Measurements from ENCODE around the gene APLP1.

The APLP1 gene

DNA sequence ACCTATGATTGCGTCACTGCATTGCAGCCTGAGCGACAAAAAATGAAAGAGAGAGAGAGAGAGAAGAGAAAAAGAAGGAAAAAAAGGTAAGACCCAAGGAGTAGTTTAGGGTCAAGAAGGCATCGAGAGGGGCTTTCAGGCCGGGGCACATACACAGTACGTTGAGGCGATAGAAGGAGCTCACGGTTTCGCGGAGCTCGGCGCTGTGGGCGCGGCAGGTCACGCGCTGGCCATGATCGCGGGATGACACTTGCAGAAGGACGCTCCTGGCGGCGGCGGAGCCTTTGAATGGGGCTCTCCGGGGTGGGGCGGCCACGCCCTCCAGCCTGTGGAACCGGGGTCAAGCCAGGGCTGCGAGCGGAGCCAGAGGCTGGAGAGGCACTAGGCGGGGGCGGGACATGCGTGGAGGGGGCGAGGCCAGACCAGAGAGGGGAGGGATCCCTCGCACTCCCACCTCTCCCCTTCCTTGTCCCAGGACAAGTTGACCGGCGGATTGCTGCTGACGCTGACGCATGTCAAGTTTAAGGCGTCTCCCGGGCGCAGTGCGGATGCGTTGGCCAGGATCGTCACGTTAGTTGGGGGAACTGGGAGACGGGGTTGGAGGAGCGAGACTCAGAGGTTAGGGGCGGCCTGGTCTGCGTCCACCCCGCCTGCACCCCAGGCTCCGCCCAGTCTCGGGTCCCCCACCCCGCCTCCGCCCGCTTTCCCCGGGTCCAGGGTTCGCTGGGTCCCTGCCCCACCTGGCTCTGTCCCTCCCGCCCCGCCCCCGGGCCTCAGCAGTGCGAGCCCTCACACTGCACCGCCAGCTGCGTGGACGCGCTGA lies 22.9 kb upstream of the APLP1 start:
- no peaks in the 10 kb centered on the region for H3K36me3 ChIP-seq (ENCODE audit: insufficient read depth, low read length)
- no peak overlapping the region for H3K4me3 ChIP-seq (ENCODE audit: low read length)
- no peak overlapping the region for H2AFZ ChIP-seq (ENCODE audit: low read depth, low read length)
- H3K9me3 ChIP-seq (ENCODE audit: low read length), result peaks cover 5% of the 10 kb centered on the region
- peaks cover 8% of the 10 kb centered on the region for H3K4me1 ChIP-seq (ENCODE audit: insufficient read depth, low read length)
- peaks cover 71% of the 10 kb centered on the region for H3K27me3 ChIP-seq (ENCODE audit: insufficient read depth, low read length)

DNA sequence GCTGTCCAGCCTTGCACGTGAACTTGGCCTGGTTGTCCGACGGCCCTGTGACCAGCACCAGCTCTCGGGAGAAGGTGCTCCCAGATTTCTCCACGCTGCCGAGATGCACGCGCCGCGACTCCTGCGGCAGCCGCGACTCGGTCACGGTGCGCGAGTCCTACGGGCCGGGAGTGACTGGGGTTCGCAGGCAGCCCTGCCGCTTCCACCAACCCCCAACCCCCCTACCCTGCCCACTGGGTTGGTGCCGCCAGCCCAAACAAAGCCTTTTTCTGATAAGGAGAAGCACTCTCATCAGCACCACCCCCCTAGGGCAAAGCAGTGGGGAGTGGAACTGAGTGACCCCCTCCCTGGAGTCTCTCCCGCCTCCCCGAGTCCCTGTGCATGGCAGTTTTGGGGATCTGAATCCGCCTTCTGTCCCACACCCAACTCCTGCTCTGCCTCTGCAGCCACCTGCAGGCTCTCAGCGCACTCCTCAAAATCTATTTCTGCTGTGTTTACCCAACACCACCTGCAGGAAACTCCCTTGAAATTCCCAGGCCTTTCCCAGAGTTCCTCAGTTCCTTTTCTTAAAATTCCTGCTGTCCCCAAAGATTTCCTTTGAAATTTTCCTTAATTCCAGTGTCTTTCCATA lies 22.2 kb upstream of the APLP1 start:
- no peak overlapping the region for H2AFZ ChIP-seq (ENCODE audit: low read depth, low read length)
- H3K9me3 ChIP-seq (ENCODE audit: low read length), result peaks cover 5% of the 10 kb centered on the region
- no peak overlapping the region for H3K4me3 ChIP-seq (ENCODE audit: low read length)
- no peaks in the 10 kb centered on the region for H3K36me3 ChIP-seq (ENCODE audit: insufficient read depth, low read length)
- peaks cover 76% of the 10 kb centered on the region for H3K27me3 ChIP-seq (ENCODE audit: insufficient read depth, low read length)
- H3K4me1 ChIP-seq (ENCODE audit: insufficient read depth, low read length), result peaks cover 8% of the 10 kb centered on the region

DNA sequence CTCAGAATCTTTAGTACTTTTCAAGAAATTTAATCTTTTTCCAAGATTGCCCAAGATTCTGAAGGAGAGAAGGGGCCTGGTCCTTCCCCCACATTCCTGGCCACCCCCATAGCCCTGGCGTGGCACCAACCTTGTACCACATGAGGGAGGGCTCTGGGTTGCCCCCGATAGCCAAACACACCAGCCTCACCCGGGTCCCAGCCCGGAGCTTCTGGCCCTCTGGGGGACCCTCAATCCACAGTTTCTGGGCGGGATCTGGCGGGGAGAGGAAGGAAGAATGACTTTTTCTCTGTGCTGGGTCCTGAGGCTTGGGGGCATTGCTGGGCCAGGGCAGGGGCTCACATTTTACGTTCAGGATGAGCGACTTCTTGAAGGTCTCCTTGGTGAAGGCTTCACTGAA lies 20.5 kb upstream of the APLP1 start:
- H3K4me1 ChIP-seq (ENCODE audit: insufficient read depth, low read length), result peaks cover 13% of the 10 kb centered on the region
- peaks cover 5% of the 10 kb centered on the region for H3K9me3 ChIP-seq (ENCODE audit: low read length)
- peaks cover 66% of the 10 kb centered on the region for H3K27me3 ChIP-seq (ENCODE audit: insufficient read depth, low read length)
- H3K4me3 ChIP-seq (ENCODE audit: low read length), result no peak overlapping the region
- H3K36me3 ChIP-seq (ENCODE audit: insufficient read depth, low read length), result no peaks in the 10 kb centered on the region
- no peak overlapping the region for H2AFZ ChIP-seq (ENCODE audit: low read depth, low read length)

DNA sequence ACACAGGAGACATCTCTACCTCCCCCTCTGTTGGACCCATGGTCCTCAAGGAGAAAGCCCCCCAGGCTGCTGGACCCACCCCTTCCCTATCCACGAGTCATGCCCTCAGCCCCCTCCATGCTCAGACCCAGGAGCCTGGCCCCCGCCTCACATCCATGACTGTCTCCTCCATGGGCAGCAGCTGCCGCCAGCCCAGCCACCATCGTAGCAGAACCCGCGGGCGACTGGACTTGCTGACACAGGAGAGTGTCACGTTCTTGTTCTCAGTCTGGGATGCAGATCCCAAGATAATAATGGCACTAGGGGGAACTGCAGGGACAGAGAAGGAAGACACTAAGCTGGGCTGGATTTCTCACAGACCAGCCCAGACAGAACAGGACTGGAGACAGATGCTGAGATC lies 19.9 kb upstream of the APLP1 start:
- H3K27me3 ChIP-seq (ENCODE audit: insufficient read depth, low read length), result peaks cover 60% of the 10 kb centered on the region
- H2AFZ ChIP-seq (ENCODE audit: low read depth, low read length), result no peak overlapping the region
- H3K4me1 ChIP-seq (ENCODE audit: insufficient read depth, low read length), result peaks cover 13% of the 10 kb centered on the region
- no peak overlapping the region for H3K4me3 ChIP-seq (ENCODE audit: low read length)
- no peaks in the 10 kb centered on the region for H3K36me3 ChIP-seq (ENCODE audit: insufficient read depth, low read length)
- H3K9me3 ChIP-seq (ENCODE audit: low read length), result peaks cover 3% of the 10 kb centered on the region

DNA sequence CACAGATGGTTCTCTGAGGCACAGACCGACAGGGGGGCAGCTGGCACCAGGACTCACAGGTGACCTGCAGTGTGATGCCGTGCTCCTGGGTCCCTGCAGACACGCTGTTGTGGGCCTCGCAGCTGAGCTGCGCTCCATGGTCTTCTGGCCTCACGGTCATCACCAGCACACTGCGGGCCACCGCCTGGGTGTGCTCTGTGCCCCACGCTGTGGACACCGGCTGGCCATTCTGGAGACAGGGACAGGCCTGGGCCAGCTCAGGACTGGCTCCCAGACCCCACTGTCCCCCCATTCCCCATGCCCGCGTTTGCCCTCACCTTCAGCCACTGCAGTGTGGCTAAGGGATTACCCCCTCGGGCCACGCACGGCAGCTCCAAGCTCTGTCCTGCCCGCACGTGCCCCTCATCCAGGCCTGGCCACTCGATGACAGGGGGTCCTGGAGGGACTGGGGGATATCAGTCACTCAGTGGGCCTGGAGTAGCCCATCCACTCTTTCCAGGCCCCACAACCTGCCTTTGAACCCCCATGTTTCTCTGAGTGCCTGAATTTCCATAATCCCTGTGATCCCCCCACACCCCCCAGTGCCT lies 19.4 kb upstream of the APLP1 start:
- H3K27me3 ChIP-seq (ENCODE audit: insufficient read depth, low read length), result peaks cover 55% of the 10 kb centered on the region
- no peaks in the 10 kb centered on the region for H3K36me3 ChIP-seq (ENCODE audit: insufficient read depth, low read length)
- no peak overlapping the region for H3K4me3 ChIP-seq (ENCODE audit: low read length)
- no peaks in the 10 kb centered on the region for H3K9me3 ChIP-seq (ENCODE audit: low read length)
- no peak overlapping the region for H2AFZ ChIP-seq (ENCODE audit: low read depth, low read length)
- H3K4me1 ChIP-seq (ENCODE audit: insufficient read depth, low read length), result peaks cover 13% of the 10 kb centered on the region

DNA sequence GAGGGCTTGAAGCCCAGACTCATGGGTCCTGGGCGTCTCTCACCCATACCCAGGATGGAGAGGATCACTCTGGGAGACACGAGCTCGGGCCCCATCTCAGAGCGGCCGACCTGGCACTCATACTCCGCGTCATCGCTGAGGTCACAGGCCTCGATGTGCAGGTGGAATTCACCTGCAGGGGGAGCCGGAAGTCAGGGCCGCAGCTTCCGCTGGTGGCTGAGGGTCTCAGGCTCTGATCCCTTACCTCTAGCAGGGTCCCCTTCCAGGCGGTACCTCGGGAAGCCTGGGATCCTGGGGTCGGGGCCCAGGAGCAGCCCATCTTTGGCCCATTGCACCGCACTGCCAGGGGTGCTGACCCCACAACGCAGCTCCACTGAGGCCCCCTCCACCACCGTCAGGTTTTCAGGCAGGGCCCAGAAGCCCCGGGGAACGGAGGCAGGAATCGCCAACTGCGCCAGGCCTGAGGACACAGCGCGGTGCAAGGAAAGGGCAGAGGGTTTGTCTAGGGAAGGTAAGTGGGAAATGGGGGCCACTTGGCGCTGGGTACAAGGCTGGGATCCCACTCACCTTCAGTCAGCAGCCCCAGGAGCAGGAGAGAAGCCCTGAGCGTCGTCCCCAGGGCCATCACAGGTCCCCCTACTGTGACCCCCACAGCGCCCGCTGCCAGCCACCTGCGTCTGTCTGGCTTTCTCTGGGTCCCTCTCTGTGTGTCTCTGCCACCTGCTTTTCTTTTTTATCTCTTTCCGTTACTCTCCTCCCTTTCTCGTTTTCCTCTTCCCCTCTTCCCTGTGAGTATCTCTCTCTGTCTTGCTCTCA lies 17.0 kb upstream of the APLP1 start:
- Histone ChIP-seq H3K4me3 (ENCODE audit: low read length) (no peak overlapping the region), H3K27me3 (ENCODE audit: insufficient read depth, low read length) (peaks cover 31% of the 10 kb centered on the region), H3K4me1 (ENCODE audit: insufficient read depth, low read length) (peaks cover 20% of the 10 kb centered on the region), H3K36me3 (ENCODE audit: insufficient read depth, low read length) (no peaks in the 10 kb centered on the region), H3K9me3 (ENCODE audit: low read length) (no peaks in the 10 kb centered on the region), H2AFZ (ENCODE audit: low read depth, low read length) (no peak overlapping the region)

DNA sequence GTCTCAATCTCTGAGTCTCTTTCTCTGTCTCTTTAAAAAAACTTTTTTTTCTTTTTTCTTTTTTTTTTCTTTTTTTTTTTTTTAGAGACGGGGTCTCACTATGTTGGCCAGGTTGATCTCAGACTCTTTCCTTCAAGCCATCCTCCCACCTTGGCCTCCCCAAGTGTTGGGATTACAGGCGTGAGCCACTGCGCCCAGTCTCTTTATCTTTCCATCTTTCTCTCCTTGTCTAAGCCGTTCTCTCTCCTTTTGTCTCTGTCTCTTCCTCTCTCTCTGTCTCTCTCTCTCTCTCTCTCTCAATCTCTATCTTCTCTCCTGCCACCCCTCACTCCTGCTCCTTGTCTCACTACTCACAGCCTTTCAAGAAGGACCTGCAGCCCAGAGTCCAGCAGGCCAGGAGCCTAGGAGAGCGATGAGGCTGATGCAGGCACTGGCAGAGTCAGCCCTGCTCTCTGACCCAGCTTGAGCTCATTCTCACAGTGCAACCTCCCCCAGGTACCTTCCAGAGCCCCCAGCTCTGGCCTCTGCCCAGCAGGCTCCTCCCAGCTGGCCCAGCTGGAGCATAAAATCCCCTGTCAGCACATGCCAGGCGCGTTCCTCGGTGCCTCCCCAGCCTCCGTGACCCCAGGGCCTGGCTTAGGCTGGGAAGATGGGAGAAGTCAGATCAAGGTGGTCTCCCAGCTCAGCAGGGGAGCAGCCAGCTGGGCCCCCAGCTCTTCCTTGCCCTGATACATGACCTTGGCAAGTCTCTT lies 16.2 kb upstream of the APLP1 start, which contains the start of gene NPHS1:
NPHS1 (minus strand) TSS at position 476 of the 752 bp plus-strand sequence. CDS start 667 bp downstream, outside the sequence.
- no peaks in the 10 kb centered on the region for H3K9me3 ChIP-seq (ENCODE audit: low read length)
- H3K4me1 ChIP-seq (ENCODE audit: insufficient read depth, low read length), result peaks cover 25% of the 10 kb centered on the region
- H2AFZ ChIP-seq (ENCODE audit: low read depth, low read length), result no peak within 1 kb of the TSS
- no peak within 1 kb of the TSS for H3K4me3 ChIP-seq (ENCODE audit: low read length)
- no peaks in the 10 kb centered on the region for H3K36me3 ChIP-seq (ENCODE audit: insufficient read depth, low read length)
- H3K27me3 ChIP-seq (ENCODE audit: insufficient read depth, low read length), result peaks cover 26% of the 10 kb centered on the region

DNA sequence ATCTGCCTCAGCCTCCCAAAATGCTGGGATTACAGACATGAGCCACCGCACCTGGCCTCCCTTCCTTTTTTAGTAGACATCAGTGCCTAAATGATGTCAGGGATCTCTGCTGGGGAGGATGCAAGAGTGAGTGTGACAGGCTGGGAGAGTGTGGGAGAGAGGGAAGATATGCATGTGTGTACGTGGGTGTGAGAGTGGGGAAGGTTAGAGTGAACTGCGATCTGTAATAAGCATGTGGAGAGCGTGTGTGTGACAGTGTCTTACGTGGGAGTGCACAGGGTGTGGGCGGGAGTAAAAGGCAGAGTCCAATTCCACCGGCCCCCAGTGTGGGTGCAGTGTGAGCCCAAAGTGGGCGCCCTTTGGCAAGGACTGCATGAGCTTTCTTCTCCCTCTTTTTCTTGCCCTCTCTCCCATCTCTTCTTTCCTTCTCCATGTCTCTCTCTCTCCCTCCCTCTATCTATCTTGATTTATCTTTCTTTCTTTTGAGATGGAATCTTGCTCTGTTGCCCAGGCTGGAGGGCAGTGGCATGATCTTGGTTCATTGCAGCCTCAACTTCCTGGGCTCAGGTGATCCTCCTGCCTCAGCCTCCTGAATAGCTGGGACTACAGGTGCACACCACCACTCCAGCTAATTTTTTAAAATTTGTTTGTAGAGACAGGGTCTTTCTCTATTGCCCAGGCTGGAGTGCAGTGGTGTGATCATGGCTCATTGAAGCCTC lies 15.2 kb upstream of the APLP1 start:
- Histone ChIP-seq H3K36me3 (ENCODE audit: insufficient read depth, low read length) (no peaks in the 10 kb centered on the region), H2AFZ (ENCODE audit: low read depth, low read length) (no peak overlapping the region), H3K9me3 (ENCODE audit: low read length) (no peaks in the 10 kb centered on the region), H3K27me3 (ENCODE audit: insufficient read depth, low read length) (peaks cover 23% of the 10 kb centered on the region), H3K4me1 (ENCODE audit: insufficient read depth, low read length) (peaks cover 30% of the 10 kb centered on the region), H3K4me3 (ENCODE audit: low read length) (no peak overlapping the region)

DNA sequence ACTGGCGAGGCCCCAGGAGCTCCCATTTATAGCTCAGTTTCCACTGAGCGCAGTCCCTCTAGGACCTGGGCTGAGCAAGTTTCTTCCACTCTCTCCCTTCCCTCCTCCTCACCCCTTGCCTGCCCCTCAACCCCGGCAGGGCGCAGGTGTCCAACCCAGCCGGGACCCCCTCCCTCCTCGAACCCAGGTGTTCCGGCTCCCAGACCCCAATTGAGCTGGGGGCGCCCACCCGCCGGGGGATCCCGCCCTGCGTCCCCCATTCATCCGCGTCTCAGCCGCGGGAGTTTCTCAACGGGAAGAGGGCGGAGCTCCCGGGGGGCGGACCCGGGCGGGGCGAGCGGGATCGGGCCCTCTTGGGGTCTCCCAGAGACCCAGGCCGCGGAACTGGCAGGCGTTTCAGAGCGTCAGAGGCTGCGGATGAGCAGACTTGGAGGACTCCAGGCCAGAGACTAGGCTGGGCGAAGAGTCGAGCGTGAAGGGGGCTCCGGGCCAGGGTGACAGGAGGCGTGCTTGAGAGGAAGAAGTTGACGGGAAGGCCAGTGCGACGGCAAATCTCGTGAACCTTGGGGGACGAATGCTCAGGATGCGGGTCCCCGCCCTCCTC lies 11.7 kb upstream of the APLP1 start, which contains the start of gene KIRREL2:
KIRREL2 (plus strand) TSS at position 366 of the 604 bp plus-strand sequence; CDS start at position 575, 209 bp downstream.
- peak within 1 kb of the TSS; percentile 59 for H2AFZ ChIP-seq (ENCODE audit: low read depth, low read length)
- peaks cover 38% of the 10 kb centered on the region for H3K4me1 ChIP-seq (ENCODE audit: insufficient read depth, low read length)
- peaks cover under 1% of the 10 kb centered on the region for H3K27me3 ChIP-seq (ENCODE audit: insufficient read depth, low read length)
- peak within 1 kb of the TSS; percentile 70 for H3K4me3 ChIP-seq (ENCODE audit: low read length)
- H3K36me3 ChIP-seq (ENCODE audit: insufficient read depth, low read length), result no peaks in the 10 kb centered on the region
- no peaks in the 10 kb centered on the region for H3K9me3 ChIP-seq (ENCODE audit: low read length)

DNA sequence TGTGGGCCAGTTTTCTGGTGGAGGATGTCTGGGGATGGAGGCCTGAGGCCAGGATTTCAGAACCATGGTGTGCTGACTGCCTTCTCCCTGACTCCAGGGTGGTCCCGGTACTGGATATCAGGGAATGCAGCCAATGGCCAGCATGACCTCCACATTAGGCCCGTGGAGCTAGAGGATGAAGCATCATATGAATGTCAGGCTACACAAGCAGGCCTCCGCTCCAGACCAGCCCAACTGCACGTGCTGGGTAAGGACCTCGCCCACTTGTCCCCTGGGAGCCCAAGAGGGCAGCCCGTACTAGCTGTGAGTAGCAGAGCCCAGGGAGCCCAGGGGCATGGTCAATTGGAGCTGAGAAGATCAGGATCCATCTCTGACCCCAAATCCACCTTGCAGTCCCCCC lies 10.1 kb upstream of the APLP1 start:
- Histone ChIP-seq H3K9me3 (ENCODE audit: low read length) (no peaks in the 10 kb centered on the region), H3K4me3 (ENCODE audit: low read length) (no peak overlapping the region), H3K27me3 (ENCODE audit: insufficient read depth, low read length) (no peaks in the 10 kb centered on the region), H2AFZ (ENCODE audit: low read depth, low read length) (no peak overlapping the region), H3K36me3 (ENCODE audit: insufficient read depth, low read length) (no peaks in the 10 kb centered on the region), H3K4me1 (ENCODE audit: insufficient read depth, low read length) (peaks cover 33% of the 10 kb centered on the region)

DNA sequence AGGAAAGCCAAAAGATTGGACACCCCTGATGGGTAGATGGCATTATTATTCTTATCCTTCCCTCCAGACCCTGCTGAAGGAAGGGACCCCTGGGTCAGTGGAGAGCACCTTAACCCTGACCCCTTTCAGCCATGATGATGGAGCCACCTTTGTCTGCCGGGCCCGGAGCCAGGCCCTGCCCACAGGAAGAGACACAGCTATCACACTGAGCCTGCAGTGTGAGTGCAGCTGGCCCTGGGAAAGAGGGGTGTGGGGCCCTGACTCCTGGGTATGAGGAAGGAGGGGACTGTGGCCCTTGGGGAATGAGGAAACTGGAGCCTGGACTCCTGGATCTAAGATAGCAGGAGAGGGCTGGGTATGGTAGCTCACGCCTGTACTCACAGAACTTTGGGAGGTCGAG lies 9.0 kb upstream of the APLP1 start:
- Histone ChIP-seq H3K4me1 (ENCODE audit: insufficient read depth, low read length) (peaks cover 33% of the 10 kb centered on the region), H3K9me3 (ENCODE audit: low read length) (no peaks in the 10 kb centered on the region), H3K36me3 (ENCODE audit: insufficient read depth, low read length) (no peaks in the 10 kb centered on the region), H3K27me3 (ENCODE audit: insufficient read depth, low read length) (no peaks in the 10 kb centered on the region), H3K4me3 (ENCODE audit: low read length) (no peak overlapping the region), H2AFZ (ENCODE audit: low read depth, low read length) (no peak overlapping the region)

Measured in neuron (in vitro differentiated cells).